IMR-90 (cell line): ENCODE measurements around the gene TBX1. TPM values are rescaled to one million over a fixed set of nuclear protein-coding genes. Genes with fewer than 3 reads are reported as not detected.

ENCODE experiments used
- ATAC-seq: fragments of 200-7000 bp; cut with Tn5 transposase; 2 replicates; pipeline ENCODE4 v1.9.1; 2020; ENCODE audit warnings: low read depth, mild to moderate bottlenecking, moderate library complexity
- BruUV-seq: library from RNA; stranded (reverse); fragments of 400-500 nt; replicated peaks from 2 replicates; lab custom pipeline; 2021; lab: Mats Ljungman, UMichigan
- CTCF ChIA-PET: fragments of 300-600 bp; formaldehyde crosslinking; extraction: SDS; loops from one replicate; lab custom pipeline; 2021; ENCODE audit warnings: antibody characterized with exemption; lab: Yijun Ruan, JAX
- POLR2A ChIA-PET: fragments of 300-600 bp; sonication (Branson Sonifier 250); formaldehyde crosslinking; loops from one replicate; lab custom pipeline; 2022; ENCODE audit warnings: antibody characterized with exemption; ENCODE audit not compliant: unreplicated experiment; lab: Charles Lee
- DNase-seq: peaks from one replicate; pipeline ENCODE4 v3.0.0; 2013
- H2AFZ ChIP-seq: replicated peaks from 2 replicates; pipeline ENCODE3; 2013; ENCODE audit warnings: low read length, mild to moderate bottlenecking; ENCODE audit not compliant: poor library complexity
- H2AK5ac ChIP-seq: 2 replicates; pipeline ENCODE4 v1.6.1; 2013; ENCODE audit warnings: low read depth, low read length, inconsistent platforms
- H2AK9ac ChIP-seq: replicated peaks from 2 replicates; pipeline ENCODE3; 2013; ENCODE audit warnings: mild to moderate bottlenecking, low read depth, low read length, moderate library complexity; ENCODE audit not compliant: poor library complexity
- H2BK120ac ChIP-seq: 2 replicates; pipeline ENCODE4 v1.6.1; 2013; ENCODE audit warnings: low read depth, low read length, inconsistent platforms
- H2BK15ac ChIP-seq: 3 replicates; pipeline ENCODE4 v1.6.1; 2013; ENCODE audit warnings: low read depth, low read length, inconsistent platforms
- H2BK20ac ChIP-seq: 2 replicates; pipeline ENCODE4 v1.6.1; 2013; ENCODE audit warnings: low read depth, mild to moderate bottlenecking, inconsistent platforms, low read length, moderate library complexity
- H2BK5ac ChIP-seq: 2 replicates; pipeline ENCODE4 v1.6.1; 2013; ENCODE audit warnings: mild to moderate bottlenecking, low read depth, low read length, inconsistent platforms; ENCODE audit not compliant: poor library complexity, severe bottlenecking
- H3K14ac ChIP-seq: replicated peaks from 2 replicates; pipeline ENCODE4 v1.6.1; 2013; ENCODE audit warnings: low read depth, low read length, inconsistent platforms
- H3K18ac ChIP-seq: 2 replicates; pipeline ENCODE4 v1.6.1; 2013; ENCODE audit warnings: low read depth, low read length, control low read depth
- H3K23ac ChIP-seq: 2 replicates; pipeline ENCODE4 v1.6.1; 2013; ENCODE audit warnings: low read depth, low read length, inconsistent platforms
- H3K27ac ChIP-seq: 2 replicates; pipeline ENCODE4 v1.5.1; 2013; ENCODE audit warnings: mild to moderate bottlenecking, control low read depth, low read length; ENCODE audit not compliant: insufficient read depth
- H3K27me3 ChIP-seq: 2 replicates; pipeline ENCODE4 v1.6.1; 2013; ENCODE audit warnings: low read length; ENCODE audit not compliant: control insufficient read depth, insufficient read depth
- H3K36me3 ChIP-seq: 2 replicates; pipeline ENCODE4 v1.6.1; 2013; ENCODE audit warnings: low read length, mixed read lengths; ENCODE audit not compliant: control insufficient read depth, insufficient read depth
- H3K4ac ChIP-seq: 2 replicates; pipeline ENCODE4 v1.6.1; 2013; ENCODE audit warnings: low read depth, low read length, inconsistent platforms
- H3K4me1 ChIP-seq: 2 replicates; pipeline ENCODE4 v1.6.1; 2013; ENCODE audit warnings: low read length, mixed read lengths; ENCODE audit not compliant: control insufficient read depth, insufficient read depth
- H3K4me2 ChIP-seq: 2 replicates; pipeline ENCODE4 v1.6.1; 2013; ENCODE audit warnings: low read depth, mild to moderate bottlenecking, control low read depth, low read length, moderate library complexity
- H3K4me3 ChIP-seq: 2 replicates; pipeline ENCODE4 v1.5.1; 2013; ENCODE audit warnings: low read depth, mild to moderate bottlenecking, control low read depth, low read length, moderate library complexity; ENCODE audit not compliant: insufficient read depth
- H3K56ac ChIP-seq: 2 replicates; pipeline ENCODE4 v1.6.1; 2013; ENCODE audit warnings: low read length, inconsistent platforms; ENCODE audit not compliant: insufficient read depth; ENCODE audit errors: extremely low read depth
- H3K79me1 ChIP-seq, 2 experiments: 2 replicates each; pipeline ENCODE4 v1.6.1; 2013; ENCODE audit warnings: low read length in 2 of 2, inconsistent platforms in 1 of 2, low read depth in 1 of 2
- H3K9ac ChIP-seq: 2 replicates; pipeline ENCODE4 v1.6.1; 2013; ENCODE audit warnings: low read depth, low read length, control low read depth
- H3K9me1 ChIP-seq: 2 replicates; pipeline ENCODE4 v1.6.1; 2013; ENCODE audit warnings: low read length, inconsistent platforms; ENCODE audit not compliant: insufficient read depth
- H3K9me3 ChIP-seq: 2 replicates; pipeline ENCODE4 v1.6.1; 2013; ENCODE audit warnings: low read length; ENCODE audit not compliant: control insufficient read depth, insufficient read depth
- H4K20me1 ChIP-seq: 2 replicates; pipeline ENCODE4 v1.6.1; 2013; ENCODE audit warnings: low read length, inconsistent platforms; ENCODE audit not compliant: insufficient read depth
- H4K5ac ChIP-seq: 2 replicates; pipeline ENCODE4 v1.6.1; 2013; ENCODE audit warnings: mild to moderate bottlenecking, low read depth, low read length, control low read depth
- H4K8ac ChIP-seq, 2 experiments: 2 replicates each; pipeline ENCODE4 v1.6.1; 2013; ENCODE audit warnings: low read depth in 2 of 2, low read length in 2 of 2, control low read depth in 1 of 2, inconsistent platforms in 1 of 2
- H4K91ac ChIP-seq: 2 replicates; pipeline ENCODE4 v1.6.1; 2013; ENCODE audit warnings: low read depth, low read length, inconsistent platforms; ENCODE audit not compliant: insufficient read depth
- BHLHE40 ChIP-seq: fragments of 150-350 bp; IDR thresholded peaks from 2 replicates; pipeline ENCODE4 v1.6.1; 2016; ENCODE audit warnings: mild to moderate bottlenecking, low read depth, low read length
- CEBPB ChIP-seq: IDR thresholded peaks from 2 replicates; pipeline ENCODE4 v1.6.1; 2012; ENCODE audit warnings: low read depth, low read length, improper control_type of control experiment
- CHD1 ChIP-seq: IDR thresholded peaks from 2 replicates; pipeline ENCODE4 v1.6.1; 2012; ENCODE audit warnings: low read depth, low read length, improper control_type of control experiment
- CTCF ChIP-seq: conservative IDR thresholded peaks from 2 replicates; pipeline ENCODE4 v1.5.1; 2012; ENCODE audit warnings: mild to moderate bottlenecking, low read depth, low read length, improper control_type of control experiment
- FOS ChIP-seq: fragments of 150-350 bp; IDR thresholded peaks from 2 replicates; pipeline ENCODE4 v1.6.1; 2016; ENCODE audit warnings: low read depth, low read length
- MAFK ChIP-seq: IDR thresholded peaks from 2 replicates; pipeline ENCODE4 v1.6.1; 2012; ENCODE audit warnings: low read depth, low read length, improper control_type of control experiment
- MAZ ChIP-seq: IDR thresholded peaks from 2 replicates; pipeline ENCODE4 v1.6.1; 2012; ENCODE audit warnings: low read depth, mild to moderate bottlenecking, low read length, improper control_type of control experiment, moderate library complexity, borderline replicate concordance
- MXI1 ChIP-seq: IDR thresholded peaks from 2 replicates; pipeline ENCODE4 v1.6.1; 2012; ENCODE audit warnings: low read depth, mild to moderate bottlenecking, low read length, moderate library complexity, borderline replicate concordance
- NFE2L2 ChIP-seq: fragments of 150-350 bp; IDR thresholded peaks from 2 replicates; pipeline ENCODE4 v1.6.1; 2016; ENCODE audit warnings: low read depth, mild to moderate bottlenecking, low read length
- POLR2A ChIP-seq: IDR thresholded peaks from 2 replicates; pipeline ENCODE4 v1.6.1; 2012; ENCODE audit warnings: mild to moderate bottlenecking, low read depth, low read length
- RAD21 ChIP-seq: IDR thresholded peaks from 2 replicates; pipeline ENCODE4 v1.6.1; 2012; ENCODE audit warnings: low read length, improper control_type of control experiment
- RCOR1 ChIP-seq: IDR thresholded peaks from 2 replicates; pipeline ENCODE4 v1.6.1; 2012; ENCODE audit warnings: mild to moderate bottlenecking, low read length, improper control_type of control experiment; ENCODE audit not compliant: insufficient replicate concordance
- RFX5 ChIP-seq: IDR thresholded peaks from 2 replicates; pipeline ENCODE4 v1.8.0; 2012; ENCODE audit warnings: low read depth, mild to moderate bottlenecking, low read length, moderate library complexity
- SMC3 ChIP-seq: fragments of 150-350 bp; IDR thresholded peaks from 2 replicates; pipeline ENCODE4 v1.6.1; 2016; ENCODE audit warnings: low read depth, mild to moderate bottlenecking, antibody characterized with exemption, low read length, moderate library complexity
- USF2 ChIP-seq: fragments of 150-350 bp; IDR thresholded peaks from 2 replicates; pipeline ENCODE4 v1.6.1; 2017; ENCODE audit warnings: mild to moderate bottlenecking, antibody characterized with exemption, low read length, low read depth
- WGBS, 2 experiments: methylation state at CpG; one replicate each; pipeline versions ENCODE4 v1.1.5 to v1.1.7; 2013; ENCODE audit warnings: missing lambda C conversion rate in 2 of 2; ENCODE audit not compliant: insufficient read length in 1 of 2; ENCODE audit errors: extremely low coverage in 2 of 2; 5-methylcytosine and 5-hydroxymethylcytosine counted together
- dilution Hi-C: fragments of 300-500 bp; cut with HindIII; formaldehyde crosslinking; loops from one replicate; pipeline ENCODE4 v1.14.3; 2018; ENCODE audit warnings: low sequenced_read_pairs; ENCODE audit not compliant: unreplicated experiment
- in situ Hi-C: fragments of 300-500 bp; cut with MboI; formaldehyde crosslinking; loops from 3 replicates; pipeline ENCODE4 v1.14.3; 2019; ENCODE audit warnings: low sequenced_read_pairs, inconsistent platforms, mixed read lengths
- intact Hi-C: fragments of 100-400 bp; cut with micrococcal nuclease; formaldehyde crosslinking; loops from 2 replicates; pipeline ENCODE4 v1.10.0; 2022
- polyA plus RNA-seq, 3 experiments: library from polyadenylated mRNA; depleted of rRNA; stranded (reverse); fragments of >200 nt; gene quantifications; 2 replicates each; pipeline ENCODE4 v1.2.3, GENCODE V29; 2012; ENCODE audit warnings: low replicate concordance in 1 of 3
- total RNA-seq: library from RNA; depleted of rRNA; stranded (reverse); fragments of >200 nt; gene quantifications from 2 replicates; pipeline ENCODE4 v1.2.3, GENCODE V29; 2012
- TF ChIP-seq, protein P1 (sequence below): fragments of 150-350 bp; IDR thresholded peaks from 2 replicates; pipeline ENCODE4 v1.6.1; 2016; ENCODE audit warnings: low read depth, mild to moderate bottlenecking, low read length, moderate library complexity, borderline replicate concordance

TBX1 gene
- total and polyA plus RNA-seq, 2 of the 4 experiments (the other 2 are of a cell fraction), result 0.03 TPM; not detected in 1

DNA sequence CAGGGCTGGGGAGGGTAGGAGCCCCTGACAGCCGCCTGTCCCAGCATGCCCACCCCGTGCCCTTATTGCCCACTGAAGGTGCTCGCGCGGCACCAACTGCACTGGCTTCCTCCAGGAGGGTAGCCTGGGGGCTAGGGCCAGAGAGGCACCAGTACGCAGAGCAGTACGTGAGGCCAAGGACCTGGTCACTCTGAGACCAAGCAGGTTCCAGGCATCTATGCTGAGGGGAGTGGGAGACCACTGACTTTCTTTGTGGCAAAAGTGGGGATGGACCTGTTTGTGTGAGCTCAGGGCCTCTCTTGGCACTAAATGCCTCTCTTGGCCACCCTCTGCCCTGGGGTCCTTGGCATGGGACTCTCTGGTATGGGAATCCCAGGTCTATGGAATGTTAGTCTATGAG is 26.4 kb upstream of the TBX1 start:
- 68% methylated on average over 6 of the region's 7 CpGs; no CpG with 5 or more reads in 1 of the 2 experiments for WGBS, 2 experiments
- H4K5ac ChIP-seq, result no peak overlapping the region
- no TSS peak for BruUV-seq
- H2BK20ac ChIP-seq, result no peak overlapping the region; the same call in 1 of the 2 replicates
- H4K91ac ChIP-seq, result no peak overlapping the region
- H3K79me1 ChIP-seq, result no peaks in the 10 kb centered on the region
- H3K27ac ChIP-seq, result no peak overlapping the region
- DNase-seq (no peak), ATAC-seq (no peak)
- H2BK15ac ChIP-seq, result no peak overlapping the region
- no peak overlapping the region for H3K4ac ChIP-seq
- H2AFZ ChIP-seq, result no peak overlapping the region
- no peaks in the 10 kb centered on the region for H3K9me1 ChIP-seq
- in situ Hi-C loops (loop anchor here (5.0 kb wide), 1 partner anchor 178 kb away; no protein-coding TSS in a partner anchor), dilution Hi-C loops (no loop called here), intact Hi-C loops (loop anchor here (5.0 kb wide), 2 partner anchors 118 to 278 kb away; partner anchors contain the start of genes GNB1L and RTL10)
- no peak overlapping the region for H3K4me3 ChIP-seq
- no peak overlapping the region for H2BK5ac ChIP-seq
- H3K27me3 ChIP-seq, result peaks cover 12% of the 10 kb centered on the region; the same call in 1 of the 2 replicates
- no peaks in the 10 kb centered on the region for H3K36me3 ChIP-seq
- no peak overlapping the region for H3K9ac ChIP-seq
- H2AK9ac ChIP-seq, result peak overlapping the region; percentile 47
- H4K20me1 ChIP-seq, result no peaks in the 10 kb centered on the region
- TF ChIP-seq RCOR1 (no peak), RAD21 (no peak), MXI1 (no peak), CHD1 (no peak), BHLHE40 (no peak), FOS (no peak), CEBPB (no peak), CTCF (no peak), MAZ (no peak), USF2 (no peak), POLR2A (no peak), RFX5 (no peak), SMC3 (no peak), MAFK (no peak), NFE2L2 (no peak)
- TF ChIP-seq, protein P1, sequence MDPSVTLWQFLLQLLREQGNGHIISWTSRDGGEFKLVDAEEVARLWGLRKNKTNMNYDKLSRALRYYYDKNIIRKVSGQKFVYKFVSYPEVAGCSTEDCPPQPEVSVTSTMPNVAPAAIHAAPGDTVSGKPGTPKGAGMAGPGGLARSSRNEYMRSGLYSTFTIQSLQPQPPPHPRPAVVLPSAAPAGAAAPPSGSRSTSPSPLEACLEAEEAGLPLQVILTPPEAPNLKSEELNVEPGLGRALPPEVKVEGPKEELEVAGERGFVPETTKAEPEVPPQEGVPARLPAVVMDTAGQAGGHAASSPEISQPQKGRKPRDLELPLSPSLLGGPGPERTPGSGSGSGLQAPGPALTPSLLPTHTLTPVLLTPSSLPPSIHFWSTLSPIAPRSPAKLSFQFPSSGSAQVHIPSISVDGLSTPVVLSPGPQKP, result no peak
- no peak overlapping the region for H3K56ac ChIP-seq
- H4K8ac ChIP-seq, result no peak overlapping the region
- H3K18ac ChIP-seq, result no peak overlapping the region
- ChIA-PET CTCF (no interaction called here), POLR2A (no interaction called here)
- no peaks in the 10 kb centered on the region for H3K9me3 ChIP-seq
- no peak overlapping the region for H3K4me2 ChIP-seq
- no peak overlapping the region for H3K14ac ChIP-seq
- H3K23ac ChIP-seq, result no peak overlapping the region
- no peak overlapping the region for H2AK5ac ChIP-seq
- H3K4me1 ChIP-seq, result peaks cover 2% of the 10 kb centered on the region
- no peak overlapping the region for H2BK120ac ChIP-seq
